CD4-positive, CD25-positive, alpha-beta regulatory T cell (primary cell): ENCODE measurements around the gene SLC25A47. TPM values are rescaled to one million over a fixed set of nuclear protein-coding genes. Genes with fewer than 3 reads are reported as not detected.
"Not testable (repeated sequence)": the region's sequence is repeated elsewhere in the genome, so short reads cannot be mapped to it uniquely, and the experiment has no call there.

Source experiments
- ATAC-seq, 2 donors: fragments of 150-1000 bp; cut with Tn5 transposase; one replicate each; pipeline ENCODE4 v1.10.0; 2021; ENCODE audit warnings: low read depth in 2 of 2, moderate number of reproducible peaks in 2 of 2, moderate library complexity in 1 of 2
- DNase-seq, 3 donors: peaks; one replicate each; pipeline versions ENCODE4 v3.0.0 to v3.0.0-alpha.2; 2012 to 2022; ENCODE audit warnings: mixed read lengths in 1 of 3
- H3K27ac ChIP-seq: one replicate; pipeline ENCODE4 v1.7.0; 2013; ENCODE audit warnings: mild to moderate bottlenecking, low read length; ENCODE audit not compliant: insufficient read depth, poor library complexity, severe bottlenecking
- H3K27me3 ChIP-seq: one replicate; pipeline ENCODE4 v1.7.0; 2013; ENCODE audit warnings: low read length; ENCODE audit not compliant: control insufficient read depth, insufficient read depth
- H3K36me3 ChIP-seq: one replicate; pipeline ENCODE4 v1.7.0; 2013; ENCODE audit warnings: mild to moderate bottlenecking, low read length, moderate library complexity; ENCODE audit not compliant: control insufficient read depth, insufficient read depth
- H3K4me1 ChIP-seq: 2 replicates; pipeline ENCODE4 v1.7.0; 2013; ENCODE audit warnings: mild to moderate bottlenecking, low read length; ENCODE audit not compliant: insufficient read depth, control insufficient read depth, poor library complexity, severe bottlenecking
- H3K4me3 ChIP-seq: one replicate; pipeline ENCODE4 v1.7.0; 2013; ENCODE audit warnings: low read depth, mild to moderate bottlenecking, low read length, moderate library complexity
- H3K9me3 ChIP-seq, 2 experiments: 1 replicate in 1 of 2; 2 replicates in 1 of 2; pipeline ENCODE4 v1.7.0; 2013; ENCODE audit warnings: low read length in 2 of 2, mild to moderate bottlenecking in 1 of 2, moderate library complexity in 1 of 2; ENCODE audit not compliant: control insufficient read depth in 2 of 2
- H3K27ac Mint-ChIP-seq, 3 donors: one replicate each; pipeline ENCODE4 v1.8.0; 2020 to 2022; ENCODE audit warnings: mild to moderate bottlenecking in 3 of 3, mixed read lengths in 3 of 3, moderate library complexity in 2 of 3
- H3K27me3 Mint-ChIP-seq: one replicate; pipeline ENCODE4 v1.8.0; 2022; ENCODE audit warnings: mild to moderate bottlenecking, mixed read lengths
- H3K36me3 Mint-ChIP-seq: one replicate; pipeline ENCODE4 v1.8.0; 2020; ENCODE audit warnings: mixed read lengths
- H3K4me1 Mint-ChIP-seq, 4 donors: one replicate each; pipeline ENCODE4 v1.8.0; 2020 to 2022; ENCODE audit warnings: mixed read lengths in 4 of 4, mild to moderate bottlenecking in 1 of 4
- H3K4me3 Mint-ChIP-seq, 4 donors: one replicate each; pipeline ENCODE4 v1.8.0; 2020 to 2022; ENCODE audit warnings: mild to moderate bottlenecking in 4 of 4, mixed read lengths in 4 of 4, moderate library complexity in 3 of 4
- H3K9me3 Mint-ChIP-seq, 7 donors: one replicate each; pipeline ENCODE4 v1.8.0; 2020 to 2022; ENCODE audit warnings: mixed read lengths in 7 of 7, mild to moderate bottlenecking in 3 of 7, moderate library complexity in 2 of 7
- polyA plus RNA-seq, 4 donors: library from polyadenylated mRNA; unstranded; fragments of 300-500 nt; fragmentation: Illumina TruSeq; gene quantifications; one replicate each; pipeline ENCODE4 v1.2.3, GENCODE V29; 2021
- total RNA-seq: library from RNA; stranded (reverse); gene quantifications from one replicate; pipeline ENCODE4 v1.2.3, GENCODE V29; 2022

Gene SLC25A47
- total and polyA plus RNA-seq, 5 donors from 2014 or later = not detected

GRCh38 chr14:100292776-100293461 lies 30.2 kb upstream of the SLC25A47 start:
- no peak for ATAC-seq
- no peaks in the 10 kb centered on the region for H3K36me3 Mint-ChIP-seq
- H3K4me1 ChIP-seq = no peaks in the 10 kb centered on the region
- no peaks in the 10 kb centered on the region for H3K27me3 ChIP-seq
- no peaks in the 10 kb centered on the region for H3K9me3 Mint-ChIP-seq
- no peak for DNase-seq
- peaks cover 0 to 3% (median 0%) of the 10 kb centered on the region in 4 donors for H3K4me1 Mint-ChIP-seq
- no peak overlapping the region for H3K27ac Mint-ChIP-seq
- no peaks in the 10 kb centered on the region for H3K36me3 ChIP-seq
- H3K4me3 ChIP-seq = no peak overlapping the region
- no peak overlapping the region for H3K27ac ChIP-seq
- H3K9me3 ChIP-seq = no peaks in the 10 kb centered on the region
- H3K4me3 Mint-ChIP-seq = no peak overlapping the region
- H3K27me3 Mint-ChIP-seq = no peaks in the 10 kb centered on the region

DNA sequence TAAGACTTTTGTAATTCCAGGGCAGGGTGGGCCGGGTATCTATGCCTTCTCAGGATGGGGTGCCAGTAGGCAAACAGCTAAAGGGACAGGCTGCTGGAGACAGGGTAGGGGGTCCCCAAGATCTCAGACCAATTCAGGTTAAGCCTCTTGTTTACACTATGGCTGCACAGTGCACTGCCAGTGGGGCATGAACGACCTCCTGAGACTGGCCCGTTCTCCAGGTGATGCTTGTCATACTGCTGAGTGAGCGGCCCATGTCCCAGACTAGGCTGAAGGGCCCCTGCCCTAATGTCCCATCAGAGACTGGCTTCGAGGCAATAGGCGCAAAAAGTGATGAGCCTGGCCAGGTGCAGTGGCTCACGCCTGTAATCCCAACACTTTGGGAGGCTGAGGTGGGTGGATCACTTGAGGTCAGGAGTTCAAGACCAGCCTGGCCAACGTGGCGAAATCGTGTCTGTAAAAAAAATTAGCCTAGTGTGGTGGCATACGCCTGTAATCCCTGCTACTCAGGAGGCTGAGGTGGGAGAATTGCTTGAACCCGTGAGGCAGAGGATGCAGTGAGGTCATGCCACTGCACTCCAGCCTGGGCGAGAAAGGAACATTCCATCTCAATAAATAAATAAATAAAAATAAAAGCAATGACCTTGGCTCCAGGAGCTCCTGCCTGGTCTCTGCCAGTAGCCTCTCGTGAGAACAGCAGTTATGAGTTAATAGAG lies 29.5 kb upstream of the SLC25A47 start:
- Mint-ChIP-seq H3K36me3 (no peaks in the 10 kb centered on the region), H3K27me3 (no peaks in the 10 kb centered on the region), H3K4me1 (peaks cover 0 to 3% (median 0%) of the 10 kb centered on the region in 4 donors), H3K4me3 (no peak overlapping the region), H3K27ac (no peak overlapping the region), H3K9me3 (no peaks in the 10 kb centered on the region)
- no peak for DNase-seq
- Histone ChIP-seq H3K9me3 (no peaks in the 10 kb centered on the region), H3K4me3 (no peak overlapping the region), H3K4me1 (no peaks in the 10 kb centered on the region), H3K36me3 (no peaks in the 10 kb centered on the region), H3K27me3 (no peaks in the 10 kb centered on the region), H3K27ac (no peak overlapping the region)
- ATAC-seq = no peak

GRCh38 chr14:100294213-100294962 lies 28.8 kb upstream of the SLC25A47 start:
- H3K4me3 Mint-ChIP-seq = no peak overlapping the region
- DNase-seq = no peak

DNA sequence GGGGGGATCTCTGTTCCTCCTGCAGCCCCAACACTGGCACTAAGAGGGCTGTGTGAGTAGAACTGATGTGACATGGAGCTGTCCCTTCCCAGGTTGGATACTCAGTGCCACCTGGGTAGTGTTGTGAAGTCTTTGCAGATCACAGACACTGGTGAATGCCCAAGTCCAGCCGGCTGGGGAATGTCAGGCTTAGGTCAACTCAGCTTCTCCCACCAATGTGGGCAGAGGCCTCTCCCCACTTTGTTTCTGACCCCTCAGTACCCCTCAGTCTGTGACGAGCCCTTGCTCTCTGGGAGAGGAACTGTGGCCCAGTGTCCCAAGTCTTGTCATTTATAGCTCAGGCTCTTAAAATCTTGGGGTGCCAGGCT lies 28.2 kb upstream of the SLC25A47 start:
- Histone ChIP-seq H3K9me3 (no peaks in the 10 kb centered on the region), H3K27me3 (no peaks in the 10 kb centered on the region), H3K27ac (no peak overlapping the region), H3K4me1 (no peaks in the 10 kb centered on the region), H3K4me3 (no peak overlapping the region), H3K36me3 (no peaks in the 10 kb centered on the region)
- Mint-ChIP-seq H3K9me3 (no peaks in the 10 kb centered on the region), H3K36me3 (no peaks in the 10 kb centered on the region), H3K4me1 (peaks cover 0 to 5% (median 0%) of the 10 kb centered on the region in 4 donors), H3K4me3 (no peak overlapping the region), H3K27ac (no peak overlapping the region), H3K27me3 (no peaks in the 10 kb centered on the region)
- ATAC-seq (no peak), DNase-seq (no peak)

More at GRCh38 chr14:100294213-100294962, 28.8 kb upstream of the SLC25A47 start:
- Histone ChIP-seq H3K9me3 (no peaks in the 10 kb centered on the region), H3K27ac (no peak overlapping the region), H3K27me3 (no peaks in the 10 kb centered on the region), H3K4me3 (no peak overlapping the region), H3K4me1 (no peaks in the 10 kb centered on the region), H3K36me3 (no peaks in the 10 kb centered on the region)
- no peaks in the 10 kb centered on the region for H3K9me3 Mint-ChIP-seq
- no peaks in the 10 kb centered on the region for H3K27me3 Mint-ChIP-seq
- no peaks in the 10 kb centered on the region for H3K36me3 Mint-ChIP-seq
- ATAC-seq = no peak
- peaks cover 0 to 3% (median 0%) of the 10 kb centered on the region in 4 donors for H3K4me1 Mint-ChIP-seq
- no peak overlapping the region for H3K27ac Mint-ChIP-seq

DNA sequence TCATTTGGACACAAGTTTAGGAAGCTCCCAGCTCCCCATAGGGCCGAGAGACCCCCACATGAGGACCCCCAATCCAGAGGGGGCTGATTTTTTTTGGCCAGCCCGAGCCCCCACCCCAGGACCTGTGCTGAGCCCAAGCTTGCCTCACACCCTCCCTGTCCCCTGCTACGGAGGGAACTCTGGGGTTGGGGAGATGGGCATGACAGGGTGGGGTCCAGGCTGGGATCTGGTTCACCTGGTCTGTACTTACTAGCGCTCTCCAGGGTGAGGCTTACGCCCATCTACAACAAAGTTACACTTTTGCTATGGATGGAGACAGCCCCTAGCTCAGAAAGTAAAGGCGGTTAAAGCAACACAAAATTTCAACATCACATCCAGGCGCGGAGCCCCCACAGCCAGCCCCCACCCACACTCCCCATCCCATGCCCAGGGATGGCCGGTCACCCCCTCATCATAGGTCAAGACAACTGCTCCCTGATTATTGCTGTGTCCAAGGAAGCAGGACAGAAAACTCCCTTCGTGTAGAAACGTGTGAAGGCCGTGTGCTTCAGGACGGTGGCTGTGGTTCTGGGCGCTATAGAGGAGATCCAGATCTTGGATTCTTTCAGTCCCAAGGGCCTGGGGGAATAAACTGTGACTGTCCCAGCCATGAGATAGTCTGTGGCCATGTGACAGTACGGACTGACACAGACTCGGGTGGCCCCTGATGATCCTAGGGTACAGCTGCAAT lies 27.6 kb upstream of the SLC25A47 start:
- H3K27me3 Mint-ChIP-seq = no peaks in the 10 kb centered on the region
- Histone ChIP-seq H3K9me3 (no peaks in the 10 kb centered on the region), H3K27ac (no peak overlapping the region), H3K4me1 (no peaks in the 10 kb centered on the region), H3K36me3 (no peaks in the 10 kb centered on the region), H3K4me3 (no peak overlapping the region), H3K27me3 (no peaks in the 10 kb centered on the region)
- DNase-seq = no peak
- H3K4me1 Mint-ChIP-seq = peaks cover 0 to 5% (median 0%) of the 10 kb centered on the region in 4 donors
- ATAC-seq = no peak
- no peaks in the 10 kb centered on the region for H3K36me3 Mint-ChIP-seq
- H3K4me3 Mint-ChIP-seq = no peak overlapping the region
- no peaks in the 10 kb centered on the region for H3K9me3 Mint-ChIP-seq
- no peak overlapping the region for H3K27ac Mint-ChIP-seq

GRCh38 chr14:100296106-100296651 lies 27.0 kb upstream of the SLC25A47 start:
- no peaks in the 10 kb centered on the region for H3K36me3 ChIP-seq
- H3K27me3 Mint-ChIP-seq = no peaks in the 10 kb centered on the region

DNA sequence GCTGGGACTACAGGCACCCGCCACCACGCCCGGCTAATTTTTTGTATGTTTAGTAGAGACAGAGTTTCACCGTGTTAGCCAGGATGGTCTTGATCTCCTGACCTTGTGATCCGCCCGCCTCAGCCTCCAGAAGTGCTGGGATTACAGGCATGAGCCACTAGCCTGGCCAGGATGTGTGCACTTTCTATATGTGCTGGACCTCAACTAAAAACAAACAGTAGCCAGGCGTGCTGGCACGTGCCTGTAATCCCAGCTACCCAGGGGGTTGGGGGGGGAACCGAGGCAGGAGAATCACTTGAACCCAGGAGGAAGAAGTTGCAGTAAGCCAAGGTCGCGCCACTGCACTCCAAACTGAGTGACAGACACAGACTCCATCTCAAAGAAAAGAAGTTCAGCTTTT lies 26.4 kb upstream of the SLC25A47 start:
- H3K4me3 Mint-ChIP-seq, H3K27ac Mint-ChIP-seq, H3K27me3 Mint-ChIP-seq, H3K4me1 Mint-ChIP-seq, H3K36me3 Mint-ChIP-seq, H3K27ac ChIP-seq, ATAC-seq, H3K36me3 ChIP-seq, H3K27me3 ChIP-seq, H3K4me3 ChIP-seq, DNase-seq, H3K4me1 ChIP-seq, H3K9me3 Mint-ChIP-seq, H3K9me3 ChIP-seq: not testable (repeated sequence)

More at GRCh38 chr14:100296106-100296651, 27.0 kb upstream of the SLC25A47 start:
- Mint-ChIP-seq H3K9me3 (no peaks in the 10 kb centered on the region), H3K27ac (peak overlapping the region in 1 of 3 donors; percentile 94), H3K4me3 (no peak overlapping the region), H3K36me3 (no peaks in the 10 kb centered on the region), H3K4me1 (peaks cover 0 to 3% (median 0%) of the 10 kb centered on the region in 4 donors)
- Histone ChIP-seq H3K4me3 (no peak overlapping the region), H3K9me3 (no peaks in the 10 kb centered on the region), H3K27me3 (no peaks in the 10 kb centered on the region), H3K27ac (no peak overlapping the region), H3K4me1 (no peaks in the 10 kb centered on the region)
- ATAC-seq (no peak), DNase-seq (no peak)
